Muscle of leg (tissue), 11 donors: Measurements from ENCODE around the gene DFFB. TPM values are rescaled to one million over a fixed set of nuclear protein-coding genes. Genes with fewer than 3 reads are reported as not detected.

ENCODE experiments used
- DNase-seq: peaks from one replicate; pipeline ENCODE4 v3.0.0; 2013
- H3K27ac ChIP-seq: one replicate; pipeline ENCODE4 v1.5.1; 2013; ENCODE audit warnings: mild to moderate bottlenecking, low read length, control low read depth
- H3K27me3 ChIP-seq: one replicate; pipeline ENCODE4 v1.6.1; 2013; ENCODE audit warnings: low read length; ENCODE audit not compliant: control insufficient read depth, insufficient read depth
- H3K36me3 ChIP-seq: one replicate; pipeline ENCODE4 v1.6.1; 2013; ENCODE audit warnings: low read length; ENCODE audit not compliant: control insufficient read depth, insufficient read depth
- H3K4me1 ChIP-seq: one replicate; pipeline ENCODE4 v1.6.1; 2013; ENCODE audit warnings: low read length; ENCODE audit not compliant: control insufficient read depth, insufficient read depth
- H3K4me3 ChIP-seq: one replicate; pipeline ENCODE4 v1.5.1; 2013; ENCODE audit warnings: low read length, control low read depth
- H3K9me3 ChIP-seq: replicated peaks from 2 replicates; pipeline ENCODE4 v1.6.1; 2013; ENCODE audit warnings: low read depth, low read length; ENCODE audit not compliant: control insufficient read depth
- WGBS: methylation state at CpG from one replicate; pipeline ENCODE4 v1.1.5; 2013; ENCODE audit warnings: missing lambda C conversion rate; ENCODE audit not compliant: insufficient coverage; 5-methylcytosine and 5-hydroxymethylcytosine counted together
- polyA plus RNA-seq, 8 donors: library from polyadenylated mRNA; unstranded; fragments of 120-200 nt; gene quantifications; one replicate each; pipeline versions ENCODE4 v1.2.1 to v1.2.3, GENCODE V29; 2013; ENCODE audit warnings: inconsistent platforms in 1 of 8, low replicate concordance in 1 of 8; ENCODE audit not compliant: insufficient read length in 8 of 8, insufficient read depth in 1 of 8
- total RNA-seq: library from RNA; stranded (reverse); fragments of 120-200 nt; gene quantifications from one replicate; pipeline ENCODE4 v1.2.4, GENCODE V29; 2013

The DFFB gene
- total and polyA plus RNA-seq, 9 donors: 4.3 to 6.8 (median 5.1) TPM

- Histone ChIP-seq H3K27ac (no peak overlapping the region), H3K36me3 (no peaks in the 10 kb centered on the region), H3K27me3 (peaks cover 19% of the 10 kb centered on the region), H3K9me3 (no peaks in the 10 kb centered on the region), H3K4me1 (peaks cover 14% of the 10 kb centered on the region), H3K4me3 (no peak overlapping the region)
- WGBS: 48% methylated on average over 23 of the region's 25 CpGs
- no peak for DNase-seq
Measured at GRCh38 chr1:3923378-3924185, 66.3 kb downstream of the DFFB start.

GRCh38 chr1:3924186-3924824 lies 67.0 kb downstream of the DFFB start:
- Histone ChIP-seq H3K9me3 (no peaks in the 10 kb centered on the region), H3K36me3 (no peaks in the 10 kb centered on the region), H3K27me3 (peaks cover 14% of the 10 kb centered on the region), H3K27ac (no peak overlapping the region), H3K4me3 (no peak overlapping the region), H3K4me1 (peaks cover 14% of the 10 kb centered on the region)
- 24% methylated on average over 8 of the region's 13 CpGs for WGBS
- no peak for DNase-seq

GRCh38 chr1:3924825-3925220 lies 67.5 kb downstream of the DFFB start:
- Histone ChIP-seq H3K4me1 (peaks cover 14% of the 10 kb centered on the region), H3K27me3 (peaks cover 10% of the 10 kb centered on the region), H3K4me3 (no peak overlapping the region), H3K27ac (no peak overlapping the region), H3K36me3 (no peaks in the 10 kb centered on the region), H3K9me3 (no peaks in the 10 kb centered on the region)
- peak; percentile 57 for DNase-seq
- 21% methylated on average over 3 of the region's 3 CpGs for WGBS

- H3K27me3 ChIP-seq: peaks cover 9% of the 10 kb centered on the region
- no peak overlapping the region for H3K27ac ChIP-seq
- peaks cover 14% of the 10 kb centered on the region for H3K4me1 ChIP-seq
- H3K36me3 ChIP-seq: no peaks in the 10 kb centered on the region
- DNase-seq: no peak
- 86% methylated on average over 9 of the region's 12 CpGs for WGBS
- no peak overlapping the region for H3K4me3 ChIP-seq
- no peaks in the 10 kb centered on the region for H3K9me3 ChIP-seq
Measured at GRCh38 chr1:3925256-3925655, 68.0 kb downstream of the DFFB start.

- peaks cover 11% of the 10 kb centered on the region for H3K27me3 ChIP-seq
- no peak for DNase-seq
- 57% methylated on average over 5 of the region's 8 CpGs for WGBS
- H3K4me3 ChIP-seq: no peak overlapping the region
- no peak overlapping the region for H3K27ac ChIP-seq
- H3K4me1 ChIP-seq: peaks cover 14% of the 10 kb centered on the region
- H3K9me3 ChIP-seq: no peaks in the 10 kb centered on the region
- no peaks in the 10 kb centered on the region for H3K36me3 ChIP-seq
Measured at GRCh38 chr1:3925762-3926161, 68.5 kb downstream of the DFFB start.

- Histone ChIP-seq H3K4me3 (no peak overlapping the region), H3K4me1 (peaks cover 14% of the 10 kb centered on the region), H3K9me3 (no peaks in the 10 kb centered on the region), H3K27me3 (peaks cover 20% of the 10 kb centered on the region), H3K36me3 (no peaks in the 10 kb centered on the region), H3K27ac (no peak overlapping the region)
- no peak for DNase-seq
Measured at GRCh38 chr1:3926956-3927355, 69.7 kb downstream of the DFFB start.

- 36% methylated on average over 8 of the region's 11 CpGs for WGBS
Measured at GRCh38 chr1:3928586-3928985, 71.3 kb downstream of the DFFB start.

GRCh38 chr1:3929126-3929525 lies 71.8 kb downstream of the DFFB start:
- 50% methylated on average over 4 of the region's 5 CpGs for WGBS
- DNase-seq: no peak
- Histone ChIP-seq H3K27me3 (peaks cover 27% of the 10 kb centered on the region), H3K36me3 (no peaks in the 10 kb centered on the region), H3K9me3 (no peaks in the 10 kb centered on the region), H3K27ac (no peak overlapping the region), H3K4me3 (no peak overlapping the region), H3K4me1 (peaks cover 9% of the 10 kb centered on the region)

More at GRCh38 chr1:3928586-3928985, 71.3 kb downstream of the DFFB start:
- Histone ChIP-seq H3K27ac (no peak overlapping the region), H3K9me3 (no peaks in the 10 kb centered on the region), H3K27me3 (peaks cover 27% of the 10 kb centered on the region), H3K4me3 (no peak overlapping the region), H3K4me1 (peaks cover 12% of the 10 kb centered on the region), H3K36me3 (no peaks in the 10 kb centered on the region)
- no peak for DNase-seq

GRCh38 chr1:3930301-3931006 lies 73.2 kb downstream of the DFFB start:
- Histone ChIP-seq H3K36me3 (no peaks in the 10 kb centered on the region), H3K9me3 (no peaks in the 10 kb centered on the region), H3K27ac (no peak overlapping the region), H3K4me3 (no peak overlapping the region), H3K4me1 (no peaks in the 10 kb centered on the region), H3K27me3 (peaks cover 24% of the 10 kb centered on the region)
- no peak for DNase-seq
- WGBS: 41% methylated on average over 4 of the region's 10 CpGs
